ENCODE measurements around the gene ZFP1. TPM values are rescaled to one million over a fixed set of nuclear protein-coding genes. Genes with fewer than 3 reads are reported as not detected.

The ZFP1 gene
- total RNA-seq, 1 experiment from 2014 or later = 15.3 TPM

- no peak overlapping the region for H2AFZ ChIP-seq (ENCODE audit: low read length)
- no peak overlapping the region for H4K5ac ChIP-seq (ENCODE audit: insufficient read length, low read depth, low read length)
- no peak overlapping the region for H2BK12ac ChIP-seq (ENCODE audit: insufficient read length, low read depth, low read length)
- no peaks in the 10 kb centered on the region for H3K79me2 ChIP-seq (ENCODE audit: insufficient read depth, low read length)
- no peak overlapping the region for H3K23ac ChIP-seq (ENCODE audit: insufficient read length, low read depth, low read length)
- no peak overlapping the region for H4K91ac ChIP-seq (ENCODE audit: insufficient read length, low read depth, low read length)
- H3K4ac ChIP-seq (ENCODE audit: low read depth, low read length) = no peak overlapping the region
- H2BK15ac ChIP-seq (ENCODE audit: low read depth, low read length) = no peak overlapping the region
- DNase-seq = no peak
- H3T11ph ChIP-seq (ENCODE audit: low read length) = no peak overlapping the region
- 0 out of 5 replicates have a peak, but pooled peaks cover 0 to 3% of the 10 kb centered on the region in 2 experiments for H3K9me3 Mint-ChIP-seq
- WGBS (ENCODE audit: extremely low coverage, insufficient read length, low lambda C conversion rate) = no CpG with 5 or more reads among the region's 45 CpGs
- no peak overlapping the region for H2BK20ac ChIP-seq (ENCODE audit: low read depth, low read length, poor library complexity, severe bottlenecking)
- no peaks in the 10 kb centered on the region for H3K23me2 ChIP-seq (ENCODE audit: insufficient read length, low read depth, low read length, poor library complexity, severe bottlenecking)
- H3K14ac ChIP-seq (ENCODE audit: insufficient read depth, low read length) = no peak overlapping the region; the same call in 1 of the 2 replicates
- H3K79me1 ChIP-seq (ENCODE audit: insufficient read depth, low read depth, low read length, poor library complexity, severe bottlenecking) = no peaks in the 10 kb centered on the region
- peaks cover 4% of the 10 kb centered on the region; the same call in 1 of the 2 replicates for H3K27me3 Mint-ChIP-seq (ENCODE audit: low read depth)
- no peak overlapping the region for H3K9ac ChIP-seq (ENCODE audit: extremely low read depth, insufficient read length, low read length)
- no peak overlapping the region for H3K27ac Mint-ChIP-seq
- peaks cover 6% of the 10 kb centered on the region; the same call in 1 of the 2 replicates for H3K4me1 ChIP-seq (ENCODE audit: insufficient read depth, low read length)
- H3K4me1 Mint-ChIP-seq = peaks cover 53 to 69% of the 10 kb centered on the region in 2 experiments
- H2BK5ac ChIP-seq (ENCODE audit: insufficient read length, low read length) = no peak overlapping the region
- no peak overlapping the region for H4K8ac ChIP-seq (replicated peaks; ENCODE audit: insufficient read length, low read depth, low read length)
- no peak overlapping the region for H2AK5ac ChIP-seq (ENCODE audit: insufficient read length, low read length)
- no peak overlapping the region for H3K56ac ChIP-seq (ENCODE audit: insufficient read length, low read depth, low read length)
- no peak overlapping the region for H3K4me2 ChIP-seq (ENCODE audit: insufficient read depth, insufficient read length, low read length)
- H4K20me1 ChIP-seq (ENCODE audit: control insufficient read depth, insufficient read depth, insufficient read length) = no peaks in the 10 kb centered on the region
- TF ChIP-seq CTCF (conservative IDR thresholded peaks at IDR 0.05) = no peak
- no peak overlapping the region for H2BK120ac ChIP-seq (ENCODE audit: low read depth, low read length, poor library complexity, severe bottlenecking)
- H3K9me3 ChIP-seq (ENCODE audit: control insufficient read depth, low read depth, low read length) = no peaks in the 10 kb centered on the region
- no peak overlapping the region for H3K27ac ChIP-seq (ENCODE audit: insufficient read length, low read depth, low read length)
- H3K27me3 ChIP-seq (ENCODE audit: insufficient read depth, low read length) = no peaks in the 10 kb centered on the region
- H3K18ac ChIP-seq (ENCODE audit: insufficient read length, low read depth, low read length) = no peak overlapping the region
- no peak overlapping the region for H3K4me3 Mint-ChIP-seq
- peaks cover 0 to 2% (median 0%) of the 10 kb centered on the region in 3 experiments; a peak in 3 of 7 replicates for H3K36me3 Mint-ChIP-seq (ENCODE audit: insufficient read depth in 1 of 3, low read depth in 3 of 3)
These were observed 33.1 kb upstream of the ZFP1 start for GRCh38 chr16:75114946-75115825.
